ENCODE measurements around the gene TMEM26.

GRCh38 chr10:61480208-61480607 lies 27.0 kb upstream of the TMEM26 start:
- TF ChIP-seq, protein P1, sequence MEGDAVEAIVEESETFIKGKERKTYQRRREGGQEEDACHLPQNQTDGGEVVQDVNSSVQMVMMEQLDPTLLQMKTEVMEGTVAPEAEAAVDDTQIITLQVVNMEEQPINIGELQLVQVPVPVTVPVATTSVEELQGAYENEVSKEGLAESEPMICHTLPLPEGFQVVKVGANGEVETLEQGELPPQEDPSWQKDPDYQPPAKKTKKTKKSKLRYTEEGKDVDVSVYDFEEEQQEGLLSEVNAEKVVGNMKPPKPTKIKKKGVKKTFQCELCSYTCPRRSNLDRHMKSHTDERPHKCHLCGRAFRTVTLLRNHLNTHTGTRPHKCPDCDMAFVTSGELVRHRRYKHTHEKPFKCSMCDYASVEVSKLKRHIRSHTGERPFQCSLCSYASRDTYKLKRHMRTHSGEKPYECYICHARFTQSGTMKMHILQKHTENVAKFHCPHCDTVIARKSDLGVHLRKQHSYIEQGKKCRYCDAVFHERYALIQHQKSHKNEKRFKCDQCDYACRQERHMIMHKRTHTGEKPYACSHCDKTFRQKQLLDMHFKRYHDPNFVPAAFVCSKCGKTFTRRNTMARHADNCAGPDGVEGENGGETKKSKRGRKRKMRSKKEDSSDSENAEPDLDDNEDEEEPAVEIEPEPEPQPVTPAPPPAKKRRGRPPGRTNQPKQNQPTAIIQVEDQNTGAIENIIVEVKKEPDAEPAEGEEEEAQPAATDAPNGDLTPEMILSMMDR (conservative IDR thresholded peaks at IDR 0.05): no peak
- no peak for TF ChIP-seq ZFX (IDR thresholded peaks at IDR 0.05)
